ENCODE results near the gene LCLAT1.

The LCLAT1 gene

DNA sequence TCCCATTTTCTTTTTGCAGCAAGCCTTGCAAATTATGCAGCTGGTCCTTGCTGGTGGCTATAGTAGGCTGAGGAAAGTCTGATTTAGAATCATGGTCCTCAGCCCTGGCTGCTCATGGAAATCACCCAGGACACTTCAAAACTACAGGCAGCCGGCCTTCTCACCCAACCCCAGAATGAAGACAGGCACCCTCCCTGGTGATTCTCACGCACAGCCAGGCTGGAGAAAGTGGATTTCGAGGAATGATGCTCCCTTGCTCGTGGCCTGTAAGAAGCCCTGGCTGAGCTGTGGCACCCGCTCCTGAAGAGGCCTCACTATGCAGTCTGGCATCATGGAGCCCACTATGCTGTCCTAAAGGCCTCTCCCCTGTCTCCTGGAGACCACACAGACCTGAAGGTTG is 202.8 kb downstream of the LCLAT1 start:
- TF ChIP-seq GATA2 (IDR thresholded peaks at IDR 0.05; ENCODE audit: low read depth, low read length) (no peak), GATA3 (IDR thresholded peaks at IDR 0.05; ENCODE audit: low read depth, low read length) (no peak)

DNA sequence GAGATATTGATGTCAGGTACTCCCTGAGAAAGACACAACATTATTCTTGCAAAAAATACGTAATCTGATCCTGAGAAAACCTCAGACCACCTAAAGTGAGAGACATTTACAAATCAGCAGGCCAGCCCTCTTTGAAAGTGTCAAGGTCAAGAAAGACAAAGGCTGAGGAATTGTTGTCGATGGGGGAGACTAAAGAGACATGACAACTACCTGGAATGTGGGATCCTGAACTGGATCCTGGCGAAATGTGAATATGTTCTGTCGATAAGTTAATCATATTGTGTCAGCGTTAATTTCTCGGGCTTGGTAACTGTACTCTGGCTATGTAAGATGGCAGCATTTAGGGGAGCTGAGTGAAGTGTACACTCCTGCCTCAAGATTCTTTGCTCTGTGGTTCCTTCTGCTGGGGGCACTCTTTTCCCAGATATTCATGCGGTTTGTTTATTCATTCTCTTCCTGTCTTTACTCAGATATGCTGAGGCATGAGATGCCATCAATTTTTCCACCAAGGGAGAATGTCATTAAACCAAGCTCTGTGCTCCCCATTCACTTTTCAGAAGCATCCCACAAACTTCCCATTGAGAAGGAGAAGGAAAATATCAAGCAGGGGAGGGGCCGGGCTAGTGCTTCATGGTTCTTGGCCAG is 205.3 kb downstream of the LCLAT1 start:
- TF ChIP-seq GATA2 (IDR thresholded peaks at IDR 0.05; ENCODE audit: low read depth, low read length): no peak
- no peak for TF ChIP-seq GATA3 (IDR thresholded peaks at IDR 0.05; ENCODE audit: low read depth, low read length)

DNA sequence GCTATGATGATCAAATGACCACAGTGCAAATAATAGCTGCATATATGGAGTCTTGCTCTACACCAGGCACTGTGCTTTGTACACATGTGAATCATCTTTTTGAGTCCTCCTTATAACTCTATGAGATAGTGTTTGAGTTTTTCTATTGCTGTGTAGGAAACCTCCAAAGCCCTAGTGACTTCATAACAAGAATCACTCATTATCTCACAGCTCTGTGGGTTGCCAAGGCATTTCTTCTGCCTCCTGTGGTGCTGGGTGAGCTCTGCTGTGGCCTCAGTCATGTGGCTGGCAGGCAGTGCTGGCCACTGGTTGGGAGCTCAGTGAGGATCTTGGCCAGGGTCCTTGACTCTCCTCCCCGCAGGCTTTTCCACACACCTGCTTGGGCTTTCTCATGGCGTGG is 206.8 kb downstream of the LCLAT1 start:
- no peak for TF ChIP-seq GATA3 (IDR thresholded peaks at IDR 0.05; ENCODE audit: low read depth, low read length)
- TF ChIP-seq GATA2 (IDR thresholded peaks at IDR 0.05; ENCODE audit: low read depth, low read length): no peak

DNA sequence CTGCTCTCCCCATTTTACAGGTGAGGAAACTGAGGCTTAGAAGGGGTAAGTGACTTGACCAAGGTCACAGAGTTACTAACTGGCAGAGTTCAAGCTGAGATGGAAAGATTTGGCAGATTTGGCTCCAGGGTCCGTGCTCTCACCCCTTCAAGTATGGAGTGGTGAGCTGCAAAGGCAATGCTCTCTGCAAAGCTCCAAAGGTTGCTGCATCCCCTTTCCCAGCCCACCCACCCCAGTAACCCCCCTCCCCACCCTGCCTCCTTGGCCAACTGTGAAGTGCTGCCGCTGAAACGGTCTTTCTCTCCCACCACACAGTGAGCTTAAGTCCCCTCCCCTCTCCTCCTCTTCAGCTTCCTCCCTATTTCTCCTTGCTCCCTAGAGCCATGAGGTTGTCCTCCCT is 207.4 kb downstream of the LCLAT1 start:
- TF ChIP-seq GATA2 (IDR thresholded peaks at IDR 0.05; ENCODE audit: low read depth, low read length) (no peak), GATA3 (IDR thresholded peaks at IDR 0.05; ENCODE audit: low read depth, low read length) (no peak)

DNA sequence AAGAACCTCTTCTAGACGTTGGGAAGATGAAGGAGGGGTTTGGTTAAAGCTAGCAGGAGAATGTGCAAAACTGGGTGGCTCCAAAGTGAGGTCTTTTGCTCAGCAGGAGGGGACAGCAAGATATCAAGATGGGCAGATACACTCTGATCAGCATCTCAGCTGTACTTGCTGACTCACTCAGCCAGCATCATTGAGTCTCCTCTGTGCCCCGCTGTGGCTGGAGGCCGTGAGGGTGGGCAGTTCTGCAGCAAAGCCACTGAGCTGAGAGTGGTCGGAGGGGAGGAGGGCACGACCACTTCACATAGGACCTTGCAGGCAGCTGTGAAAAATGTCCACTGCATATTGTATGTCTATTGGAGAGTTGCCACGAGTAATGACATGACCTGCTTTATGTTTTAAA is 208.2 kb downstream of the LCLAT1 start:
- TF ChIP-seq GATA2 (IDR thresholded peaks at IDR 0.05; ENCODE audit: low read depth, low read length) (no peak), GATA3 (IDR thresholded peaks at IDR 0.05; ENCODE audit: low read depth, low read length) (no peak)

DNA sequence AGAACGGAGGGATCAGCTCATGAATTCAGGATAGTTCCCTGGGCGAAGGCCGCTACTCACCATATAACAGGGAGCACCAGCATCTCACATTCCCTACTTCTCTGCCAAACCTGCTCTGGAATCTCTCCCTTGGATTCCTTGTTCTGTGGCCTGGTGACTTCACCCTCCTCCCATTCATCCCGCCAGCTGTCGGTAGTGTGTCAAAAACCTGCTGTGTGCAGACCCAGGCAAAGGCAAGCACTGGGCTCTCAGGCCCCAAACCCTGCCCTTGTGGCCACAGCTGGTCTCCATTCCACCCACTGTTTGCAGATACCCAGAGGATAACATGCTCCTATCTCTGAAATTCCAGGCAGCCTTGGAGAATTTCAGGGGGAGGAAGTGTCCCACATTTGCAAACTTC is 208.6 kb downstream of the LCLAT1 start:
- TF ChIP-seq GATA2 (IDR thresholded peaks at IDR 0.05; ENCODE audit: low read depth, low read length): no peak
- TF ChIP-seq GATA3 (IDR thresholded peaks at IDR 0.05; ENCODE audit: low read depth, low read length): no peak

DNA sequence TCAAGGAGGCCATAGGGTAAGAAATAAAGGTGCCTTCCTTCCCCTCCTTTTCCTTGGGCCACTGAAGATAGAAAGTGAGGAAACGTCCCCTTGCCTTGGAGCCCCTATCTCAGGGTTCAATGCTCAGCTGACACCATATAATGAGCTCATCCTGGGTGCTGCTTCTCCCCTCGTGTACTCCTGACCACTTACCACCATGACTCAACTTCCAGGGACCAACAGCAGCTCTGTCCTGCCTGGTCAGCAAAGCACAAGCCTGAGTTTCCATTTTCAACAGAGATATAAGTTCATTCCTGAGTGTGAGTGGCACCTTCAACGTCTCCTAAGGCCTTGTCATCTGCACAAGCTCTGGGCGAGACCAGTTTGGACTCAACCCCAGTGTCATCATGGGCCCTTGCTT is 209.0 kb downstream of the LCLAT1 start:
- no peak for TF ChIP-seq GATA3 (IDR thresholded peaks at IDR 0.05; ENCODE audit: low read depth, low read length)
- no peak for TF ChIP-seq GATA2 (IDR thresholded peaks at IDR 0.05; ENCODE audit: low read depth, low read length)

DNA sequence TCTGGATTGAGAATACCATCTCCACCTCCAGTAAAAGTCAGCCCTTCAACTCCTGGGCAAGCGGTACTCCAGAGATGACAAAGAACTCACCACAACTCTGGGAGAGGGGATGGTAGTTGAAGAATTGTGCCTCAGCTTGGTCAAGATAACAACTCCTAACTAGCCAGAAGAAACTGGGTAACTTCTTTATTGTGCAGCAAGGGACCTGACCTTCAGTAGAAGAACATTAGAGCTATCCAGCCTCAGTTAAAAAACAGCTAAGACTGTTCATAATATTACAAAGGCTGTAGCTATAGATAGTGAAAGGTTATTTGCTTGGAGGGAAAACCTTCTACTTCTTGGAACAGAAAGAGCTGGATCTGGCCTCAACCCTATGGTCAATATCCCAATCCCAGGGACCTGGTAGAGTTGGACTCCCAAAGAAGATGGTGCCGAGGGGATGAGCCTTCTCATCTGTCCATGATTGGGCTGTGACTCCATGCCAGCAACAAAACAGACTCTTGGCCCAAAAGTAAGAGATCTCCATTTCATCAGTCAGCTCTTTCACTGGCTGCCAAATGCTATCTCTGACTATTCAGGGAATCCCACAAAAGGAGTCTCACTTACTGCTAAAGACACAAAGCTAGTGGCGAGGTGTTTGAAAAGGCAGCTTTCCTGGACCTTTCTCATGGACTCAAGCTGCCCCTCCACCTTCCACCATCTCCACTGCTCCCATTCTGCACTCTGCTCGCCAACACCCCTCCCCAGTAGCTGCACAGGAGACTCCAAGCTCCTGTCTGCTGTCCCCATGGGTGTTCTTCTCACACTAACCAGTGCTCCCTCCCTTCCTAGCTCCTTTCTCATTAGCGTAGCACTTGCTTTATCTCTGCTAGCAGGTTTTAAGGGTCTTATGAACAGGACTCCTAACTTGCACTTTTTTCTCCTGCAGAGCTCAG is 214.4 kb downstream of the LCLAT1 start:
- TF ChIP-seq GATA2 (IDR thresholded peaks at IDR 0.05; ENCODE audit: low read depth, low read length): no peak

DNA sequence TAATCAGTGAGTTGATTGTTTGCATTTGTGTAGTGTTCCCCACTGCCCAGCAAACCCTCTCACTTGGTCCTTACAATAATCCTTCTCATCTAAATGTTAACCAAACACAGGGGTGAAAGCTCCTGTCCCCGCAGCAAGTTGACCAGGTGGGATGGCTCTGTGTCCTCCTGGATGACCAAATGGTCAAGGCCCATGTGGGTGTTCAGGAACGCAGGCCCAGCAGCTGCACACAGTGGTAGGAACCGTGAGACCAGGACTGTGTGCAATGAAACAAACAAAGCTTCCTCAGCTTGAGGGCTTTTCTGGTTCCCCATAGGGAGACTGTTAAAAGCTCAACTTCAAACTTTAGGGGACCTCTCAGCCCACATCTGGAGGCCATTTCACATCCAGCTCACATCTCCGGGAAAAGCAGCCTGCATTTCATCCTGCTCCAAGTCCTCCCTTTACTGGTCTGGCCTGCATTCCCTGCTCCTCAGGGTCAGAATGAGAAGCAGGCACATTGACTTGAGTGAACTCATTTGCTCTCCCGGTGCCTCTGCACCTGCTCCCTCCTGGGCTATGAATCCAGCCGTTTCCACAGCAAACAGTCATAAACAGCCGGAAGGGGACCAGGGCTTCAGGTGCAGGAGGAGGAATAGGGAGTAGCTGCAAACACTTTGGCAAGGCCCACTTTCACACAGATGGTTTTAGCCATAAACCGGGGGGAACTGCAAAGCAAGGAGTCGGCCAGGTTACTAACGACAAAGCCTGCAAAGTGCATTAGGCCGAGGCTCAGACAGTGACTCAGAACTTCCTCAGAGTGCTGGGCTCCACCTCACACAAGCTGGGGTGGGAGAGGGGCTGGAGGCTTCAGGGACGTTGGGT is 215.5 kb downstream of the LCLAT1 start:
- TF ChIP-seq GATA3 (IDR thresholded peaks at IDR 0.05; ENCODE audit: low read depth, low read length): no peak
- no peak for TF ChIP-seq GATA2 (IDR thresholded peaks at IDR 0.05; ENCODE audit: low read depth, low read length)

DNA sequence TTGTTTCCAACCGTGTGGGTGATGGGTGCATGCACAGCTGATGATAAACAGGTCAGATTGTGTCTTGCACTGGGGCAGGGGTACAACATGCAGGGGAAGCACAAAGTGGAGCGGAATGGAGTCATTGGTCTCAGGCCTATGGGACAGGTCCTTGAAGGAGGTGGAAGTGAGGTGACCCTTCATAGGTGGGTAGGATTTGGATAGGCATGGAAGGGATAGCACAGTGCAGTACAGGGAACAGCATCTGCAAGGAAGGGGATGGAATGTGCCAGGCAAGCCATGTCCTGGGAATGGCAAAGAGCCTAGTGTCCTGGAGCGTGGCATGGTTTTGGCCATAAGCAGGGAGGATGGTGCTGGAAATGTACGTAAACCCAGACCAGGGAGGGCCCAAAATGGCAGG is 216.3 kb downstream of the LCLAT1 start:
- TF ChIP-seq GATA2 (IDR thresholded peaks at IDR 0.05; ENCODE audit: low read depth, low read length) (no peak), GATA3 (IDR thresholded peaks at IDR 0.05; ENCODE audit: low read depth, low read length) (no peak)

DNA sequence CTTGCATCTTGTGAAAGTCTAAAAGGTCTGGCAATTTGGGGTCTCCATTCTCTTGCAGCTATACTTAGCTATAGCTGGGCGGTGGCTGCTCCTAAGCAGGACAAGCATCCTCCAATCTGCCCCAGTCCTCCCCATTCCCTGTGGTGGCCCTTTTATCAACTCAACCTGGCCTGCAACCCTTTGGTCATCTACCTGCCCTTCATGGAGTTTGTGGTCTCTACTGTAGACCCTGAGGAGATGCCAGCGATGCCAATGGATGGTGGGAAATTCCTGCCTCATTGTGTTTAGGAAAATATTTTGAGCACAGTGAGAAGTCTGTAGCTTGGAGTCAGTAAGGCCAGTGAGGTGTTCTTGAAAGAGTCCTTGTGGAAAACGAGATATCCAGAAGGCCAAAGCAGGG is 216.8 kb downstream of the LCLAT1 start:
- TF ChIP-seq GATA3 (IDR thresholded peaks at IDR 0.05; ENCODE audit: low read depth, low read length) (no peak), GATA2 (IDR thresholded peaks at IDR 0.05; ENCODE audit: low read depth, low read length) (no peak)

DNA sequence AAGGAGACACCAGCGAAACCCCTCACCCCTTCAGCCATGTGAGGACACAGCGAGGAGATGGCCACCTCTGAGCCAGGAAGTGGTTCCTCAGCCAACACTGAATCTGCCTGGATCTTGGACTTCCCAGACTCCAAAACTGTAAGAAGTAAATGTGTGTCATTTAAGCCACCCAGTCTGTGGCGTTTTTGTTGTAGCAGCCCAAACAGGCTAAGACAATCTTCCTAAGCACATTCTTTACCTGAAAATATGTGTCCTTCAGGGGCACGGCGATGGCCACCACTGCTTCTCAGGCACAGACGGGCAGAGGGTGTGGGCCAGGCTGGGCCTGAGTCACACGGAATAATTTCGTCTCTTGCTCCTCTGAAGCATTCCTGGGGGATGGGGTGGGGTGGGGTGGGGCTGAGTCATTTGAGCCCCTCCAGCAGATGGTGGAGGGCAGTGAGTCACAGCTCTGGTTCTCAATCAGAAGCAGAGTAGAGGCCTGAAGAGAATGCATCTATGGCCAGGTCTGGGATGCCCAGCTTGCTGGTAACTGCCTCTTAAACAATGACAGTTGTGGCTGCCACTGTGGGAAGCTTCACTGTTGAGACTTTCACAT is 217.8 kb downstream of the LCLAT1 start:
- TF ChIP-seq GATA2 (IDR thresholded peaks at IDR 0.05; ENCODE audit: low read depth, low read length) (no peak), GATA3 (IDR thresholded peaks at IDR 0.05; ENCODE audit: low read depth, low read length) (no peak)

DNA sequence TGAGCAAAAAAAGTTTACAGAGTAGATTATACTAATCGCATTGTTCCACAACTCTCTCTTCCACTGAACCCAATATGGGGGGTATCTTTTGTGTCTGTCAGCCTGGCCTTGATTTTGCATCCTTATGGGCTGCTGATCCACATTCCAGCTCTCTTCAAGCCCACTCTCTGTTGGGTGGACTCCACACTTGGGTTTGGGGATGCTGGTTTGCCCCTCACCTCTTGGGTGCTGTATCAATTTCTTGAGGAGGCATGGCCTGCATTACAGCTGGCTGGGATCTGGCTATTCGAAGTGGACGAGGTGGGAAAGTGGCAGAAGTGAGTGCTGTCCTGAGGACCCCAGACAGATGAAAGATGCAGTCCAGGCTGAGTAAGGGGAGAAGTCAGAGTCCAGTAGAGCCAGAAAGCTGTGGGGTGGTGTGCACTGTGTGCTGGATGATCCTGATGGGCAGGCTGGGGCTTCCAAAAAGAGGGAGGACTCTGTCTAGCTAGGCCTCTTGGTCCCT is 218.8 kb downstream of the LCLAT1 start:
- TF ChIP-seq GATA2 (IDR thresholded peaks at IDR 0.05; ENCODE audit: low read depth, low read length): no peak
- TF ChIP-seq GATA3 (IDR thresholded peaks at IDR 0.05; ENCODE audit: low read depth, low read length): no peak

All from SH-SY5Y (cell line).